ENCODE measurements around the gene CAB39.

DNA sequence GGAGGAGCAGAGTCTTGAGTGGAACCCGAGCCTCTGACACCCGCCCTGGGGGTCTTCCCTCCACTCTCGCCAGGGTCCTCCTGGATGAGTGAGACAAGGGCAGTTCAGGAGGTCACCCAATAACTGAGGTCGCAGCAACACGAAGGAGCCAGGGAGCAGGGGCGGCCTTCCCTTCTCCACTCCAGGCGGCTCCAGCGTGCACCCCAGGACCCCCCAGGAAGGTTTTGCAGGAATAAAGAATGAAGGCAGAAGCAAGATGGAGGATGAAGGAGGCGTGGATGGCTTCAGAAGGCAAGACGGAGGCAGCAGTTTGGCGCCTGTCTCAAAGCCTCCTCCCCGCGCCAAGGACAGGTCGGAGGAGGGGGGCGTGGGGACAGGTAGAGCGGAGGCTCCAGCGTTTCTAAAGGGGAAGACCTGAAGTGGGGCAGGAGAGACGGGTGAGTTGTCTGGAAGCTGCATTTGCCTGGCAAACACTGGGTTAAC is 151.5 kb downstream of the CAB39 start:
- TF ChIP-seq TAF1 (IDR thresholded peaks at IDR 0.05; ENCODE audit: borderline replicate concordance, low read depth, low read length) (no peak), POLR2A (IDR thresholded peaks at IDR 0.05; ENCODE audit: low read depth, low read length) (no peak), POLR2AphosphoS5 (IDR thresholded peaks at IDR 0.05; ENCODE audit: low read depth, low read length) (no peak)
